ENCODE measurements around the gene SURF4. TPM values are rescaled to one million over a fixed set of nuclear protein-coding genes. Genes with fewer than 3 reads are reported as not detected.

The SURF4 gene
- total RNA-seq, 2 experiments from 2014 or later, result 218 to 304 TPM

DNA sequence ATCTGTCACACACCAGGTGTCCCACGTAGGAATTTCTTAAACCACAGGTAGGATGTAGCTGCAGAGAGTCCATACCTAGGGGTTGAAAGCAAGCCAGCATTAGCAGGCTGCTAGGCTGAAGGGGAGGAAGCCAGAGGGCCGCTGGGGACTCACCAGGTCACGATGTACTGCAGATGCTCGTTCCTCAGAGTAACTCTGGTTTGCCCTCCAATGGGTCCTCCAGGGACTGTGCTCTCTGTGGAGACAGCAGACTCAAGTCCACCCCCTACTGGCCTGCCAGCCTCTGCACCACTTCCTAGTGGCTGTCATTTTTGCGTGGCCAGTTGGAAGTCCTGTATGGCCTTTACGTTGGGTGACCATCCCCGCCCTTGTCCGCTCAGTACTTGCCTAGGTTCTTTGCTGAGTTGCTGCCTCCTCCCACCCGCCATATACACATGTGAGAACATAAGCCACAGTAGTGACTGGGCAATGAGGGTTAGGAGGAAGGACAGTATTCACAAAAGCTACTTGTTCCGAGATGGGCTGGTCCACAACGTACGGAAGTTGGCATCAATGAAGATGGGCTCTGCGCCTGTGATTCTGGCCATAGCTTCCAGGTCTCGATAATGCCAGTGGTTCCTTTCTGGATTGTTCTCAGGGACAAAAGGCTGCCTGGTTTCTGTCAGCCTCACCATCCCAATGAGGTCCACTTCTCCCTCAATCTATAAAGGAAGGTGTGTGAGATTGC lies 23.8 kb downstream of the SURF4 start:
- ATAC-seq, result no peak
- CTCF ChIA-PET, result interaction anchor here (0.7 to 2.0 kb wide), 5 partner anchors 10 to 132 kb away, joined by 3 to 12 read pairs (median 4); no protein-coding TSS in a partner anchor
- peaks cover 51% of the 10 kb centered on the region for H3K4me1 Mint-ChIP-seq

DNA sequence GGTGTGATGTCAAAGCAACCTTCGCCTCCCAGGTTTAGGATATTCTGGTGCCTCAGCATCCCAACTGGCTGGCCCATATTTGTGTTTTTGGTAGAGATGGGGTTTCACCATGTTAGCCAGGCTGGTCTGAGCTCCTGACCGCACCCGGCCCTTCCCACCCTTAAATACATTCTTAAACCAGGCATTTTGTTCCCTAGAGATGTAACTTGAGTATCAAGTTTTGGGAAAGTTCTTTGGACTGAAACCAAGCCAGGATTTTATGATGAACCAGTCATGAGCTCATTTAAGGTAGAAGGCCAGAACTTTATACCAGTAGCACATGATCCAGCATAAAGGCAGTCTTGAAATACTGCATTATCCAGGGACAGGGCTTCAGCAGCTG lies 24.3 kb downstream of the SURF4 start:
- no peak for ATAC-seq
- H3K27me3 Mint-ChIP-seq, result no peaks in the 10 kb centered on the region
- peaks cover 49% of the 10 kb centered on the region for H3K36me3 Mint-ChIP-seq
- H3K4me3 Mint-ChIP-seq, result no peak overlapping the region
- H3K27ac Mint-ChIP-seq, result peak overlapping the region; percentile 32
- CTCF ChIA-PET, result interaction anchor here (0.9 to 2.0 kb wide), 4 partner anchors 9 to 132 kb away, joined by 3 to 12 read pairs (median 4); no protein-coding TSS in a partner anchor
- no peaks in the 10 kb centered on the region for H3K9me3 Mint-ChIP-seq (ENCODE audit: low read depth)
- H3K4me1 Mint-ChIP-seq, result peaks cover 55% of the 10 kb centered on the region
- no peak for DNase-seq

More for the DNA sequence above, 23.8 kb downstream of the SURF4 start:
- Mint-ChIP-seq H3K27ac (peak overlapping the region; percentile 32), H3K9me3 (ENCODE audit: low read depth) (no peaks in the 10 kb centered on the region), H3K27me3 (no peaks in the 10 kb centered on the region), H3K4me3 (no peak overlapping the region), H3K36me3 (peaks cover 49% of the 10 kb centered on the region)
- peak; percentile 73 for DNase-seq

DNA sequence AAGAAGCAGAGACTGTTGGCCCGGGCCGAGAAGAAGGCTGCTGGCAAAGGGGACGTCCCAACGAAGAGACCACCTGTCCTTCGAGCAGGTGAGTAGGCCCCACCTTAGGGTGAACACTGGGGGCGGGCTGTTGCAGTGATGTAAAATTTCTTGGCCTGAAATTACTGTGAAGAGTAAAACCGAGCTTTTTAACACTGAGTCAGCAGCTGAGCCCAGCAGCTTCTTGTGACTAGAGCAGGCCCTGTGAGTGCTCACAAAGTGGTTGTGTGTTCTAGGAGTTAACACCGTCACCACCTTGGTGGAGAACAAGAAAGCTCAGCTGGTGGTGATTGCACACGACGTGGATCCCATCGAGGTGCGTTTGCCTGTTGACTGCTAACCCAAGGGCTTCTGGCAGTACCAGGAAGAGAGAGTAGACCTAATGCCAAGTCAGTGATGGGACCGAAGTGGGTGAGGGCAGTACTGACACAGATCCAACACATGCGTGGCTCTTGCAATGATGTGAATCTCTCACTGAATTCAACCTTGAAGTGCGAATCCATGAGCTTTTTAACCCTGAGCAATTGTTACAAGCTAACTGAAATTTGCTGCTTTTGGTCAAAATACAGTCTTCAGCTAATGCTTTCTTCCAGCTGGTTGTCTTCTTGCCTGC lies 25.8 kb downstream of the SURF4 start:
- Mint-ChIP-seq H3K4me1 (peaks cover 62% of the 10 kb centered on the region), H3K36me3 (peaks cover 51% of the 10 kb centered on the region), H3K27me3 (no peaks in the 10 kb centered on the region), H3K4me3 (peak overlapping the region; percentile 94), H3K9me3 (ENCODE audit: low read depth) (no peaks in the 10 kb centered on the region), H3K27ac (peak overlapping the region; percentile 88)
- ATAC-seq (no peak), DNase-seq (no peak)
- CTCF ChIA-PET, result interaction anchor here (1.2 to 2.0 kb wide), 5 partner anchors 9 to 164 kb away, joined by 3 to 9 read pairs (median 4); no protein-coding TSS in a partner anchor

DNA sequence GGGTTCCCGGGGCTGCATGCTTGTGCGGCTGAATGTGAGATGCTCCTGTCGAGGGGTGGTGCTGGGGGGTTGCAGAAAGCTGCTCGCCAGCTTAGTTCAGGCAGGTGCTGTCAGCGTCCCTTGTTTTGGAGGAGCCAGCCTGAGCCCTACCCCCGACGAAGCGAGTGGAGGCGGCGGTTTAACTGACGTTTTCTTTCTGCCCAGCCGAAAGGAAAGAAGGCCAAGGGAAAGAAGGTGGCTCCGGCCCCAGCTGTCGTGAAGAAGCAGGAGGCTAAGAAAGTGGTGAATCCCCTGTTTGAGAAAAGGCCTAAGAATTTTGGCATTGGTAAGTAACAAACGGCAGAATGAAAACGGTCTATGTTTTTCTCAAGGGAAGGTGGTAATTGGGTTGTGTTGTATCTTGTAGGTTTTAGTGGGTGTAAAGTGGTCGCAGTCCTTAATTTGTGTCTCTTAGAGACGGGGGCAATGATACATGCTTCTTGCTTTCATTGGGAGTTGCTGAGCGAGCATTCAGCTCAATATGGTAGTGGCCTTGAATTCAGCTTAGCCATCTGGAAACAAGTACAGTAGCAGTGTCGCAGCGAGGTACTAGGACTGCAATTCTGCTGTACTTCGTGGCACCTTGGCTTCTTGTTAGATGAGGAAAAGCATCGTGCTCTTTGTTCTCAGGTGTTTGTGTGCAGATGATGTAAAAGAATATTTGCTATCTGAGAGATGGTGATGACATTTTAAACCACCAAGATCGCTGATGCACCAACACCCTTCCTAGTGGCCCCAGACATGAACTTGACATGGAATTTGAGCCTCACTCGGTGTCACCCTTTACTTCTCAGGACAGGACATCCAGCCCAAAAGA lies 26.9 kb downstream of the SURF4 start:
- Mint-ChIP-seq H3K27ac (peak overlapping the region; percentile 88), H3K4me1 (peaks cover 52% of the 10 kb centered on the region), H3K4me3 (peak overlapping the region; percentile 94), H3K9me3 (ENCODE audit: low read depth) (no peaks in the 10 kb centered on the region), H3K36me3 (peaks cover 51% of the 10 kb centered on the region), H3K27me3 (no peaks in the 10 kb centered on the region)
- no peak for ATAC-seq
- CTCF ChIA-PET, result interaction anchor here (0.9 to 4.0 kb wide), 8 partner anchors 8 to 318 kb away, joined by 3 to 47 read pairs (median 4); partner anchors contain the start of genes GTF3C5, SURF1 and SURF2
- no peak for DNase-seq

DNA sequence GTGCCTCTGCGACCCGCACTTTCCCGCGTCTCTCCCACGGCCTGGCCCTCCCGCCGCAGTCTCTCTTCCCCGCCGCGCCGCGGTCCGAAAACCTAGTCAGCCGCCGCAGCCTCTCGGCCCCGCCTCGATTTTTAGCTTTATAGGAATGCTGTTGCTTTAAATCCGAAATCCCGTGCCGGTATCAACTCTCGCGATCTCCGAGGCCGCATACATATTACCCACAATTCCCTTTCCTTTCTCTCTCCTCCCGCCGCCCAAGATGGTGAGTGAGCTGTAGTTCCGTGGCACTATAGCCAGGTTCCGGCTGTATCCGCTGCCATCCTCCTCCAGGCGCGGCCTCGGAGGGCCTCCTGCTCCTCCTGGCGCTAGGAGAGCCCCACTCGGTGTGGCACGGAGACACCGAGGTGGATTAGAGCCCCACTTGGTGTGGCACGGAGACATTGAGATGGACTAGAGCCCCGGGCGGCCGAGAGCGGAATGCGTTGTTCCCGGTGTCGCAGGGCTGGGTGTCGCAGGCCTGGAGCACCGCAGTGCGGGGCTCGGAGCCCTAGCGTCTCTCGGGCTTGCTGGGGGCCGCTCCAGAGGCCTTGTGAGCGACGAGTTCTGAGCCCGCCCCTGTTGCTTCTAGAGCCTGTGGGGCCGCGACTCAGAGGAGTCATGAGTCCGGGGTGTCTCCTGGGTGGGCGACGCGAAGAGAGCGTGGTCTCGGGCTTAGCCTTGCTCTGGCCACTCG lies 27.7 kb downstream of the SURF4 start, which contains the start of the genes MED22 and RPL7A:
Gene MED22, minus strand, starts transcription at position 147 of the 733 bp plus-strand sequence. CDS start 1,469 bp downstream, outside the sequence.
Gene RPL7A, plus strand, starts transcription at position 234 of the 733 bp plus-strand sequence. Its CDS starts 26 bp downstream, at position 260.
- no peaks in the 10 kb centered on the region for H3K9me3 Mint-ChIP-seq (ENCODE audit: low read depth)
- ATAC-seq, result peak; percentile 81
- H3K27ac Mint-ChIP-seq, result peak within 1 kb of the TSS; percentile 89
- no peaks in the 10 kb centered on the region for H3K27me3 Mint-ChIP-seq
- H3K36me3 Mint-ChIP-seq, result peaks cover 48% of the 10 kb centered on the region
- H3K4me3 Mint-ChIP-seq, result peak within 1 kb of the TSS; percentile 94
- DNase-seq, result peak; percentile 96
- H3K4me1 Mint-ChIP-seq, result peaks cover 48% of the 10 kb centered on the region
- CTCF ChIA-PET, result interaction anchor here (0.9 to 4.0 kb wide), 13 partner anchors 8 to 318 kb away, joined by 3 to 47 read pairs (median 3); partner anchors contain the start of genes GTF3C5, SURF1 and SURF2

DNA sequence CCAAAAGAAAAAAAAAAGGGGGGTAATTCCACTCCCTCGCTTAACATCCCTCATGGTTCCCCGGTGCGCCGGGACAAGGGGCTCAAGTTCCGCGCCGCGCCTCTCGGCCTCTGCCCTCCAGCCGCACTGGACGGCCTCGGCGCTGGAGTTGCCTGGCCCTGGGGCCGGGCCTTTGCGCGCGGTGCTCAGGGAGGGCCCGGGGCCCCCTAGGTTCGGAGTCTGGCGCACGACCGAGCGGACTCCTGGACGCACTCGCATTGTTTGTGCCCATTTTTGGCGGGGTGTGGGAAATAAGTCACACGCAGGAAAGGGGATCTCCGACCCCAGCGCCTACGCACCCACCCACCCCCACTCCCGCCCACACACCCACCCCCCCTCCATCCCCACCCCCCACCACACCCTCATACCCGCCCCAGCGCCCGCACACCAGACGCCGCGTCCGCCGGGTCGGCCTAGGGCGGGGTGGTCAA lies 28.3 kb downstream of the SURF4 start:
- Mint-ChIP-seq H3K27ac (peak overlapping the region; percentile 89), H3K4me1 (peaks cover 45% of the 10 kb centered on the region), H3K27me3 (no peaks in the 10 kb centered on the region), H3K9me3 (ENCODE audit: low read depth) (no peaks in the 10 kb centered on the region), H3K4me3 (peak overlapping the region; percentile 94), H3K36me3 (peaks cover 47% of the 10 kb centered on the region)
- CTCF ChIA-PET, result interaction anchor here (0.9 to 4.0 kb wide), 11 partner anchors 8 to 317 kb away, joined by 3 to 47 read pairs (median 4); partner anchors contain the start of genes GTF3C5, SURF1 and SURF2
- ATAC-seq, result peak; percentile 56
- DNase-seq, result peak; percentile 57

DNA sequence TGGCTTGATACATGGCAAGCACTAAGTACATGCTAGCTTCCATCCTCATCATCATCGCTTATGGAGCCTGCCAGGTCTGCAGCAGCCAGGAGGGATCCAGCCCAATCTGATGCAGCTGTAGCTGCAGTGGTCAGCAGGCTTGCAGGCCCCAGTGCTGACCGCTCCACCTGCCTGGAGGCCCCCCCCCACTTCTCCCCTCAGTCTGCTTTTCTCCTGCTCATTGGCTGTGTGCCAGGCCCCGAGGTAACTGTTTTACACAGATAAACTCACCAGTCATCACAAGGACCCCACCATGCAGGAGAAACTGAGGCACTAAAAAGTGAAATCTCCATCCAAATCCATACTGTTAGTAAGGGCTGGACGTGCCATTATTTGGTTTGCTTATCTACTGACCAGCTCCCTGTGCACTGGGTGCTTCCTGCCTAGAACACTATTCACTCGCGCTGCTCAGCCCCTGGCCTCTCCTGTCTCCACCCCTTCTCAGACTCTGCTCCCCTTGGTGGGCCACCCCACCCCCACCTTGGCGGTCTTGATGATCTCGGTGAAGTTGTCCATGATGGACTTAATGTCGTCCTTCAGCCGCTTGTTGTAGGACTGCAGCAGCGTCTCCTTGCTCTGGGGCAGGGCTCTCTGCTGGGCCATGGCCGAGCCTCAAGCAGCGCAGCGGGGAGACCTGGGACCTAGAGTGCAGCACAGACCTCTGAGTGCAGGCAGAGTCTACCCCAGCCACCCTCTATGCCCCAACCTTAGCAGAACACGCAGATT lies 29.7 kb downstream of the SURF4 start:
- no peak for DNase-seq
- CTCF ChIA-PET, result interaction anchor here (2.4 to 4.0 kb wide), 2 partner anchors 26 to 33 kb away, joined by 6 to 47 read pairs; no protein-coding TSS in a partner anchor
- H3K9me3 Mint-ChIP-seq (ENCODE audit: low read depth), result no peaks in the 10 kb centered on the region
- no peaks in the 10 kb centered on the region for H3K27me3 Mint-ChIP-seq
- peaks cover 42% of the 10 kb centered on the region for H3K4me1 Mint-ChIP-seq
- peaks cover 37% of the 10 kb centered on the region for H3K36me3 Mint-ChIP-seq
- no peak for ATAC-seq
- peak overlapping the region; percentile 89 for H3K27ac Mint-ChIP-seq
- H3K4me3 Mint-ChIP-seq, result peak overlapping the region; percentile 94

DNA sequence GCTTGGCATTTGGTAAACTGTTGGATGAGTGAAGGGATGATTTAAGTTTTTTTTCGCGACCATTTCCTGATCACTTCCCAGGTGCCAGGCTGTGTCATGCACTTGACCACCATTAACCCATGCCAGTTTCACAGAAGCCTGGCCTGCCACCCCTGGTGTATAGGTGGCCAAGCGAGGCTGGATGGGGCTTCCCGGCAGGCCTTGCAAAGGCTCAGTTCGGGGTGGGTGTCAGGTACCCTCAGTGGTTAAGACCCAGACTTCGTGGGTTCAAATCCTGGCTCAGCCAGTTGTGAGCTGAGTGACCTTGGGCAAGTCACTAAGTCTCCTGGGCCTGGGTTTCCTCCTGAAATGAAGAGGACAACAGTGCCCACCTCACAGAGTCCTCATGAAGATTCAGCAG lies 30.3 kb downstream of the SURF4 start:
- CTCF ChIA-PET, result interaction anchor here (4.0 kb wide), 1 partner anchor 27 kb away, joined by 47 read pairs; no protein-coding TSS in a partner anchor
- H3K4me3 Mint-ChIP-seq, result no peak overlapping the region
- ATAC-seq, result no peak

DNA sequence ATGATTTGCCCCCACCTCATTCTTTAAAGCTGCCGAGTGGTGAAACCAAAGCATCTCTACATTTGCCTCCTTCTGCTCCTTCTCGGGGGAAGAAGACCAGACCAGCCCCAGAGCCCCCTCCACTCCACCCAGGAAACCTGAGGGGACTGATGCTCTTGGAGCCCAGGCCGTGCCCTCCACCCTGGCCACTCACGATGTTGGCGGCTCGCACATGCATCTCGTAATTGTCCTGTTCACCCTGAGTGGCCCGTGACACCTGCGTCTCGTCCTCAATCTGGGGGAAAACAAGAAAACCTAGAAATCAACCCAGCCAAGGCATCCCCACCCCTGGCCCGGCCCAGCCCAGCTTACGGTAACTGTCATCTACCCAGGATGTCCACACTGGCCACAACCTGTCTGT lies 30.9 kb downstream of the SURF4 start:
- H3K4me1 Mint-ChIP-seq, result peaks cover 44% of the 10 kb centered on the region
- no peak overlapping the region for H3K27ac Mint-ChIP-seq
- no peak for ATAC-seq
- H3K9me3 Mint-ChIP-seq (ENCODE audit: low read depth), result no peaks in the 10 kb centered on the region
- H3K27me3 Mint-ChIP-seq, result no peaks in the 10 kb centered on the region
- no peak for DNase-seq
- peaks cover 35% of the 10 kb centered on the region for H3K36me3 Mint-ChIP-seq
- CTCF ChIA-PET, result no interaction called here
- no peak overlapping the region for H3K4me3 Mint-ChIP-seq

More for the DNA sequence above, 30.3 kb downstream of the SURF4 start:
- Mint-ChIP-seq H3K36me3 (peaks cover 36% of the 10 kb centered on the region), H3K9me3 (ENCODE audit: low read depth) (no peaks in the 10 kb centered on the region), H3K27ac (no peak overlapping the region), H3K4me1 (peaks cover 44% of the 10 kb centered on the region), H3K27me3 (no peaks in the 10 kb centered on the region)
- no peak for DNase-seq

DNA sequence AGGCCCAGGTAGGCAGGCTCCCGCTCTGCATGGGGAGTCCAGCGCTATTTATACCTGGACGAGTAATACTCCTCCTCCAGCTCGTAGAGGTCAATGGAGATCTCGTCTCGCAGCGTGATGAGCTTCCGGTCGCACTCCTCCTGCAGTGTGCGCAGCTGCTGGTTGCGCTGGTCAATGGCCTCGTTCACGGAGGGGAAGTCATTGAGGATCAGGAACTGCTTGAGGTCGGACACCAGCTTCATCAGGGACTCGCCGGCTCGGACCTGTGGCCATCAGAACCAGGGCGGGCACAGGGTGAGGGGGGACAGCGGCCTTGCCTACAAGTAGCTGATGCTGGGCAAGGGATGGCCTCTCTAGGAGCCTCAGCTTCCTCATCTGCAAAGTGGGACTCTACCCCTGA lies 31.8 kb downstream of the SURF4 start:
- peaks cover 32% of the 10 kb centered on the region for H3K36me3 Mint-ChIP-seq
- CTCF ChIA-PET, result interaction anchor here (0.7 to 1.5 kb wide), 2 partner anchors 31 to 143 kb away, joined by 3 to 4 read pairs; no protein-coding TSS in a partner anchor
- peaks cover 42% of the 10 kb centered on the region for H3K4me1 Mint-ChIP-seq
- no peak overlapping the region for H3K27ac Mint-ChIP-seq
- DNase-seq, result no peak
- H3K9me3 Mint-ChIP-seq (ENCODE audit: low read depth), result no peaks in the 10 kb centered on the region
- no peak overlapping the region for H3K4me3 Mint-ChIP-seq
- ATAC-seq, result no peak
- H3K27me3 Mint-ChIP-seq, result no peaks in the 10 kb centered on the region

DNA sequence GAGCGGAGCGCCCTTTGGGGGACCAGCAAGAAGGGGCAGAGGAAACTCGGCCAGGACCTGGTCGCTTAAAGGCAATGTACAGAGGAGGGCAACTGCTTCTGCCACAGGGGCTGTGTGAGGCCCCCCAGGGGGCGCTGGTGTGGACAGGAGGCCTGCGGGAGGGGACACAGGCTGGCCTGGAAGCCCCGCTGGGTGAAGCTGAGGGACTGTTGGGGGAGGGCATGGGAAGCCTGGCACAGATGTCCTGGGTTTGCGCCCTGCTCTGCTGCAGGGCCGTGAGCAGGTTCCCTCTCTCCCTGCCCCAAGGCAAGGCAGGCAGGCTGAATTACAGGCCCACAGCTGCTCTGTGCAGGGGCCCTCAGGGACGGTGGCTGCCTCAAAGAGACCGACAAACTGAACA lies 33.3 kb downstream of the SURF4 start:
- DNase-seq (no peak), ATAC-seq (no peak)
- Mint-ChIP-seq H3K36me3 (peaks cover 24% of the 10 kb centered on the region), H3K4me3 (no peak overlapping the region), H3K27ac (no peak overlapping the region), H3K9me3 (ENCODE audit: low read depth) (no peaks in the 10 kb centered on the region), H3K4me1 (peaks cover 38% of the 10 kb centered on the region), H3K27me3 (no peaks in the 10 kb centered on the region)
- CTCF ChIA-PET, result interaction anchor here (0.6 to 2.2 kb wide), 5 partner anchors 9 to 144 kb away, joined by 3 to 8 read pairs (median 4); partner anchors contain the start of genes SURF1 and SURF2
